GM12891 (cell line): ENCODE data around the gene ZNF41.

ENCODE experiments used
- POLR2A ChIP-seq: IDR thresholded peaks from 2 replicates; pipeline ENCODE4 v1.6.1; 2011; ENCODE audit warnings: low read depth, low read length, control low read depth
- POLR2AphosphoS5 ChIP-seq: IDR thresholded peaks from 2 replicates; pipeline ENCODE4 v1.6.1; 2011; ENCODE audit warnings: low read depth, low read length, control low read depth

GRCh38 chrX:47420962-47421361 lies 62.1 kb downstream of the ZNF41 start:
- no peak for TF ChIP-seq POLR2AphosphoS5
- no peak for TF ChIP-seq POLR2A
